Measurements from ENCODE around the gene ADARB1.

ADARB1 gene

DNA sequence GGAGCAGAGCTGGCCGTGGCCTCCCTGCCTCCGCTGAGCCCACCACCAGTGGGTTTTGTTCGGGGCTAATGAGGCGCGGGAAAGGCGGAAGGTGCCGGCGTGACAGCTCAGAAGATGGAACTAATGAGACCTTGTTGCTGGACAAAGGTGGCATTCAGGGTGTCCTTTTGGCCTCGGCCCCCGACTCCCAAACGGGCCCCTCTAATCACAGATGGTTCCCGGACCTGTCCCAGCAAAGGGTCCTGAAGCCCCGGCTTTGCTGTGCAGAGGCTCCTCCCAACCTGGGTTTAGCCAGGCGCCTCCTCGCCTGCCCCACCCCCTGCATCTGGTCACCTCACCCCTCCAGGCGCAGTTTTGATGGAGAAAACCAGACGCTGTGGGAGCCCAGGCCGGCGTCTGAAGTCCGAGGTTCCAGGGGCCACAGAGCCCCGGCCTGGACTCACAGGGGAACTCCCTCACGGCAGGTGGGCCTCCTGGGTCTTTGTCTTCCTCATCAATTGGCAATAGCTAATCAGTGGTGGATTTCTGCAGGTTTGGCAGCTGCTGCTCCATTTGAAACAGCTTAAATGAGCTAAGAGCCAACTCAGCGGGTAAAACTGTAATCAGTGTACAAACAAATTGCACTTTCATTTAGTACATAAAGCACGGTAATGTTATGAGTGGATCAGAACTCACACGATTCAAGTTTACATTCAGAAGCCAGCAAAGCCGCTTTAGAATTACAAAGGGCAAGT lies 44.3 kb upstream of the ADARB1 start:
- no peak overlapping the region for H3K4me3 ChIP-seq (ENCODE audit: control insufficient read depth, low read depth, low read length)
- no peak for DNase-seq (ENCODE audit: low read depth)
- TF ChIP-seq CTCF (conservative IDR thresholded peaks at IDR 0.05; ENCODE audit: control insufficient read depth, insufficient read depth, low read depth, low read length): no peak

- TF ChIP-seq CTCF (conservative IDR thresholded peaks at IDR 0.05; ENCODE audit: control insufficient read depth, insufficient read depth, low read depth, low read length): no peak
- H3K4me3 ChIP-seq (ENCODE audit: control insufficient read depth, low read depth, low read length): no peak overlapping the region
- peak; percentile 50 for DNase-seq (ENCODE audit: low read depth)
These were observed 43.5 kb upstream of the ADARB1 start for GRCh38 chr21:45030682-45031570.

GRCh38 chr21:45031571-45032191 lies 42.7 kb upstream of the ADARB1 start:
- no peak overlapping the region for H3K4me3 ChIP-seq (ENCODE audit: control insufficient read depth, low read depth, low read length)
- DNase-seq (ENCODE audit: low read depth): no peak
- TF ChIP-seq CTCF (conservative IDR thresholded peaks at IDR 0.05; ENCODE audit: control insufficient read depth, insufficient read depth, low read depth, low read length): no peak

DNA sequence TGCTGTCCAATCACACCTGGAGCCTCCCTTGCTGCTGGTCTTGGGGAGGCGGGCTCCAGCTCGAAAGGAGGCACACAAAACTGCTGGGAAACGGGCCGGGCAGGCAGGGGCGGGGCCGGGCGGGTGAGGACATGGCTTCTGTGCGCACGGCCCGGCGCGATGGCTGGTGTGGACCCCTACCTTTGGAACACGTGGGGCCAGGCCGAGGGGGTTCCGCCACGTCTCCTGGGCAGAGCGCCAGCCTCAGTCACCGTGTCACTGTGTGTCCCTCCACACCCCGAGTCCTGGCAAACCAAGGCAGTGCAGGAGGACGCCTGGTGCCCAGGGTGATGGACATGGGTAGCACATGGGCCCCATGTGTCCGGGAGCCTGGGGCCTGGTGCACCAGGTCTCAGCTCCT lies 42.0 kb upstream of the ADARB1 start:
- TF ChIP-seq CTCF (conservative IDR thresholded peaks at IDR 0.05; ENCODE audit: control insufficient read depth, insufficient read depth, low read depth, low read length): no peak
- H3K4me3 ChIP-seq (ENCODE audit: control insufficient read depth, low read depth, low read length): no peak overlapping the region
- DNase-seq (ENCODE audit: low read depth): no peak

DNA sequence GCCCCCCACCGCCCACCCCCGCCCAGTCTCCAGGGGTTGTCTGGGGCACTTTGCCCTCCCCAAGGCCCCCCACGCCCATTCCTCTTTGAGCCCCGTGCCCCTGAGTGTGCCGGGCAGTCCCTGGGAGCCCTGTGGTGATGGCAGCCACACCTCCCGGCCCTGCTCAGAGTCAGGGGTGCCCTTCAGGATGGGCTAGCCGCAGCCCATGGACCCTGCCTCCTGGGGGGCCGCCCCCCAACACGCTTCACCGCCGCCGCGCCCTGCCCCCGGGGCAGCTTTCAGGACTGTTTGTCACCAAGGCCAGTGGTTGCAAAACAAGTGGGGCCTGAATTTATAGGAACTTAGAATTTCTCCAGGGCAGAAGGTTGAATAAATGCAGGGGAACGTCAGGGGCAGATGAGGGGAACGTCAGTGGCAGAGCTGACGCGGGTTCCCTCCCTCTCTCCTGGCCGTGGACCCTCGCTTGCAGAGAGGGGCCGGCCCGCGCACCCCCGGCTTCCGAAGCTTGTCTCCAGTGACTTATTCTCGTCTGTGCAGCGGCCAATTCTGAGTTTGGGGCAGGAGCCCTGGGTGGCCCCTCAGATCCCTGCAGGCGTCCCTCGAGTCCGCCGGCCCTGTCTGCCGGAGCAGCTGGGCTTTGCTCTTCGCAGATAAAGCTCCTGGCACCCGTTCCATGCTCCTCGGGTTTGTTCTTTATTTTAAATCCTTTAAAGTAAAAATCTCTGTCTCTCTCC lies 41.2 kb upstream of the ADARB1 start:
- no peak for TF ChIP-seq CTCF (conservative IDR thresholded peaks at IDR 0.05; ENCODE audit: control insufficient read depth, insufficient read depth, low read depth, low read length)
- DNase-seq (ENCODE audit: low read depth): no peak
- H3K4me3 ChIP-seq (ENCODE audit: control insufficient read depth, low read depth, low read length): no peak overlapping the region
